GM12875 (cell line): ENCODE results near the gene FAM133A.

Experiments used
- H3K4me3 ChIP-seq: one replicate; pipeline ENCODE4 v1.5.1; 2011; ENCODE audit warnings: low read depth, low read length, control low read depth
- CTCF ChIP-seq: IDR thresholded peaks from 2 replicates; pipeline ENCODE4 v1.5.1; 2011; ENCODE audit warnings: low read depth, mild to moderate bottlenecking, control low read depth, inconsistent platforms, low read length, moderate library complexity, borderline replicate concordance; ENCODE audit not compliant: insufficient read depth

The FAM133A gene

GRCh38 chrX:93673869-93674271, at the start of gene FAM133A:
FAM133A (plus strand) TSS chrX:93674206; CDS start chrX:93709420, 35,214 bp downstream.
- no peak for TF ChIP-seq CTCF
- no peak within 1 kb of the TSS for H3K4me3 ChIP-seq

- no peak overlapping the region for H3K4me3 ChIP-seq
- TF ChIP-seq CTCF = no peak
These were observed 36.4 kb upstream of the FAM133A start for GRCh38 chrX:93637591-93637990.

GRCh38 chrX:93649381-93649780, 24.6 kb upstream of the FAM133A start:
- no peak for TF ChIP-seq CTCF
- no peak overlapping the region for H3K4me3 ChIP-seq

GRCh38 chrX:93660575-93660974, 13.4 kb upstream of the FAM133A start:
- TF ChIP-seq CTCF = no peak
- H3K4me3 ChIP-seq = no peak overlapping the region

- H3K4me3 ChIP-seq = no peak within 1 kb of the TSS
- TF ChIP-seq CTCF = no peak
These were observed 744 bp upstream of the FAM133A start, which contains the start of gene NAP1L3 for GRCh38 chrX:93673056-93673868. NAP1L3 (minus strand) TSS chrX:93673578; CDS start chrX:93673304, 274 bp downstream.

GRCh38 chrX:93695981-93696380, 22.0 kb downstream of the FAM133A start:
- no peak for TF ChIP-seq CTCF
- no peak overlapping the region for H3K4me3 ChIP-seq

- H3K4me3 ChIP-seq = no peak overlapping the region
- TF ChIP-seq CTCF = no peak
These were observed 29.7 kb downstream of the FAM133A start for GRCh38 chrX:93703701-93704100.
